GM18870 (cell line): ENCODE data around the gene TDRD9.
"Not testable (repeated sequence)": the region's sequence is repeated elsewhere in the genome, so short reads cannot be mapped to it uniquely, and the experiment has no call there.

Experiments
- ATAC-seq: cut with Tn5 transposase; IDR thresholded peaks from one replicate; pipeline ENCODE4 v1.9.1; 2021; ENCODE audit warnings: moderate library complexity; ENCODE audit not compliant: unreplicated experiment

Gene TDRD9

DNA sequence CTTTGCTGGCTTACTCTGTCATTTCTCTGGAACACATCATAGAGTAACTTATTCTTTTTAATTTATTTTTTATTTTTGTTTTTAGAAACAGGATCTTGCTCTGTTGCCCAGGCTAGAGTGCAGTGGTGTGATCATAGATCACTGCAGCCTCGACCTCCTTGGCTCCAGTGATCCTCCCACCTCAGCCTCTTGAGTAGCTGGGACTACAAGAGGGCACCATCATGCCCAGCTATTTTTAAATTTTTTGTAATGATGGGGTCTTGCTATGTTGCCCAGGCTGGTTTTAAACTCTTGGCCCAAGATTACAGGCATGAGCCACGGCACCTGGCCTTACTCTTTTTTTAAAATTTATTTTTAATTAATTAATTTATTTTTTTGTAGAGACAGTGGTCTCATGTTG lies 46.3 kb downstream of the TDRD9 start:
- no peak for ATAC-seq

DNA sequence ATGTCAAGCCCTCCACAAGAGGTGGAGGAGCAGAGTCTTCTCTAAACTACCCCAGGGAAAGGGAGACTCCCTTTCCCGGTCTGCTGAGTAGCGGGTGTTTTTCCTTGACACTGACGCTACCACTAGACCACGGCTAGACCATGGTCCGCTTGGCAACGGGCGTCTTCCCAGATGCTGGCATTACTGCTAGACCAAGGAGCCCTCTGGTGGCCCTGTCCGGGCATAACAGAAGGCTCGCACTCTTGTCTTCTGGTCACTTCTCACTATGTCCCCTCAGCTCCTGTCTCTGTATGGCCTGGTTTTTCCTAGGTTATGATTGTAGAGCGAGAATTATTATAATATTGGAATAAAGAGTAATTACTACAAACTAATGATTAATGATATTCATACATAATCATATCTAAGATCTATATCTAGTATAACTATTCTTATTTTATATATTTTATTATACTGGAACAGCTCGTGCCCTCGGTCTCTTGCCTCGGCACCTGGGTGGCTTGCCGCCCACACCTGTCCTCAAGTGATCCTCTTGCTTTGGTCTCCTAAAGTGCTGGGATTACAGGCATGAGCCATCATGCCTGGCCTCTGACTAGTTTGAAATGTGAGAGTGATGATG lies 52.5 kb downstream of the TDRD9 start:
- ATAC-seq = not testable (repeated sequence)

DNA sequence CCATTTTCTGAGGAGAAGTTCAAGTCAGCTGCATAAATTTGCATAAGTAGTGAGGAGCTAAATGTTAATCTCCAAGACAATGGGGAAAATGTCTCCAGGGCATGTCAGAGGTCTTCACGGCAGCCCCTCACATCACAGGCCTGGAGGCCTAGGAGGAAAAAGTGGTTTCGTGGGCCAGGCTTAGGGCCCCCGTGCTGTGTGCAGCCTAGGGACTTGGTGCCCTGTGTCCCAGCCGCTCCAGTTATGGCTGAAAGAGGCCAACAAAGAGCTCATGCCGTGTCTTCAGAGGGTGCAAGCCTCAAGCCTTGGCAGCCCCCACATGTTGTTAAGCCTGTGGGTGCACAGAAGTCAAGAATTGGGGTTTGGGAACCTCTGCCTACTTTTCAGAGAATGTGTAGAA lies 55.9 kb downstream of the TDRD9 start:
- no peak for ATAC-seq

DNA sequence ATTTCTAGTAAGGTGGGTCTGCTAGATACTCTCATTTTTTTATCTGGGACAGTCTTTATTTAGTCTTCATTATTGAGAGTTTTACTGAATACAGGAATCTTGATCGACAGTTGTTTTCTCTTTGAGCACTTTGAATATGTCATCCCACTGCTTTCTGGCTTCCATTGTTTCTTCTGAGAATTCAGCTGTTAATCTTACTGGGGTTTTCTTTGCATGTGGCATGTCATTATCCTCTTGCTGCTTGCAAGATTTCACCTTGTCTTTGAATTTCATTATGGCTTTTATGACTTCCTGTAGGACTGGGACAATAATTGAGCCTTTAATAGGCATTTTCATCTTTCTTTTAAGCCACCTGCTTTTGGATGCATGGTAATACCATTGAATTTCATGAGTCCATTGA lies 60.8 kb downstream of the TDRD9 start:
- ATAC-seq = no peak

DNA sequence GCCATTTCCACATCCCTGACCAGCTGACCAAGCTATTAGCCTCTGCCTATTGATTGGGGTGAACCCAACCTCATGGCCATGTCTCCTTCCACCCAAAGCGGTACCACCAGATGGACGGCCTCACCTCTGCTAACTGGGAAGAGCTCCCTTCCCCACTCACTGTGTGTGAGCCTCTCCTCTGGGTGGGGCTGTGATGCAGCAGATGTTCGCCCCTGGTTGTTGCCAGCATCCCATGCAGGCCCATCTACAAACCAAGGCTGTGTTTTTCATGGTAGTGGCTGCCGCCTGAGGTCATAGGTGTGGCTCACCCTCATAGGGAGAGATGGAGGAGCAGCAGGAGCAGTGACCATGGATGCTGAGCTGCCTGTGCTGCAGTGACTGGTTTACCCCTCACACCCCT lies 61.7 kb downstream of the TDRD9 start:
- no peak for ATAC-seq

DNA sequence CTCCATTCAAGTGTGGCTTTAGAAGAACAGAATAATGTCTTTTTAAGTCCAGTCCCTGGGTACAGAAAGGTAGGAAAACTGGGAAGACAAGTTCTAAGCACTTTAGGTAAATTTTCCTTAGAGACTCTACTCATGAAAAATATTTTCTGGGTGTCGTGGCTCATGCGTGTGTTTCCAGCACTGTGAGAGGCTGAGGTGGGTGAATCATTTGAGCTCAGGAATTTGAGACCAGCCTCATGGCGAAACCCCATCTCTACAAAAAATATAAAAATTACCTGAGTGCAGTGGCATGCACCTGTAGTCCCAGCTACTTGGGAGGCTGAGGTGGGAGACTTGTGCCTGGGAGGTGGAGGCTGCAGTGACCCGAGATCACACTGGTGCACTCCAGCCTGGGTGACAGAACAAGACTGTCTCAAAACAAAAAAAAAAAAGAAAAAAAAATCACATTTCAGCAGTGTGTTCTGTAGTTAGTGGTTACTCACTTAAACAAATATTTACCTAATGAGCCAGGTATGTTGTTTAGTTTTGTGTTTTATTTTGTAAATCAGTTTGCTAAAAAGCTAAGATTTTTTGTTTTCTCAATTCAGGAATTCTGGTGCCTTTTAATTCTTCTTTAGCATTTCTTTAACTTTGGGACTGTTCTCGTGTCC lies 66.4 kb downstream of the TDRD9 start:
- no peak for ATAC-seq

DNA sequence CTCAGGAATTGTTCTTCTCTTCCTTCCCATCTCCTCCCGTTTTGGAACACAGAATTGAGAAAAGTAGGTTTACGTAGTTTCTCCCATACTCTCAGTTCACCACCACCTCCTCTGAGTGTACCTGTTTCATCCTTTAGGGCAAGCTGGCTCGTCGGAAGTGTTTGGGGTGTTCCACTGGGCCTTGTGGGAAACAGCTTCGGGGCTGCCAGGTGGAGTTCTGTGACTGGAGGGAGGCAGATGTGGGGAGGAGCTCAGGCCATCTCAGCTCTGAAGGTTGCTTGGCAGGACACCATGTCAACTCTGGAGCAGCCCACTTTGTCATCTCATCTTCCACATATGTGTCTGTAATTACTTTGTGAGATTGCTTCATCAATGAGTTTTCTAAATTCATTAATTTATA lies 67.6 kb downstream of the TDRD9 start:
- ATAC-seq = no peak

DNA sequence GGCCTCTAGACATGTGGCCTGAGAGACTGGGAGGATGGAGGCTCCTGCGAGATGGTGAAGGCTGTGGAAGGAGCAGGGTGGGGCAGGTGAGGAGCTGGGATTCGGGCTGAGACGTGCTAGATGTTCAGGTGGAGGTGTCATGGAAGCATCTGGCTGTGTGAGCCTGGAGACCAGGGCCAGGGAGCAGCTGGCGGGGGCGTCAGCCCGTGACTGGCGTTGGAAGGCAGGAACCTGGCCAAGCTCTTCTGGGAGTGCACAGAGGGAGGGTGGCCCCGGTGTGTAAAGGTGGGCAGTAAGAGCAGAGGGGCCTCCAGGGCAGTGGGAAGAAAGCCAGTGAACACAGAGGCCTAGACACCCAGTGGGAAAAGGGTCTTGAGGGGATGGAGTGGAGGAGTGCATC lies 69.1 kb downstream of the TDRD9 start:
- no peak for ATAC-seq

DNA sequence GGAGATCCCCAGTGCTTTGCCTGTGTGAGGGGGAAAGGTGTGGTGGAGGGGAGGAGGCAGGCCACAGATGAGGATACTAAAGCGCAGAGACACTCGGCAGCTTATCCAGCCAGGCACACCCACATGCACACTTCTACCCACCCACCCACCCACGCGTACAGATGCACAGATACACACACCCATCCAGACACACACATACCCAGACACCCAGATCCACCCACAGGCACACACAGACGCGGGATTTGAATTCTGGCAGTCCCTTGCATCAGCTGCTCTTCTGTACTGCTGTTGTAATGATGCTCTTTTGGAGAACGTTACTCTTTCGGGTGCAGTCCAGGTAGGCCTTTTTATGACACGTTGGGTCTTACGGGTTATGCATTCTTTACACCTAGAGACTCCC lies 69.8 kb downstream of the TDRD9 start:
- ATAC-seq = no peak

DNA sequence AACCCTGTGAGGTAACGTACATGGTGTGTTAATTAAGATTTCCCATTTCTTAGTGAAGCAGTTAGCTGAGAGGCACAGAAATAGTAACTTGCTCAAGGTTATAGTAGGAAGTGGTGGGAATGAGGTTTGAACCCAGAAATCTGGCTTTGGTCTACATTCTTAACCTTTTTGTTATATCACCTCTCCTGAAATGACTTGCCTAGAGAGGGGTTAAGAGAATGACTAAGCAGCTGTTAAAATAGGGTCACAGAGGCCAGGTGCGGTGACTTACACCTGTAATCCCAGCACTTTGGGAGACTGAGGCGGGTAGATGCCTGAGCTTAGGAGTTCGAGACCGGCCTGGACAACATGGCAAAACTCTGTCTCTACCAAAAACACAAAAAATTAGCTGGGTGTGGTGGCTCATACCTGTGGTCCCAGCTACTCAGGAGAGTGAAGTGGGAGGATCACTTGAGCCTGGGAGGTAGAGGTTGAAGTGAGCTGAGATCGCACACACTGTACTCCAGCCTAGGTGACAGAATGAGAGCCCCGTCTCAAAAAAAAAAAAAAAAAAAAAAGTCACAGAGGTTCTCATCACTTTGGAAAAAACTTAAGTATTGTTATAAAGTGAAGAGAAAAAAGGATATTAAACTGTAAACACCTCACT lies 71.7 kb downstream of the TDRD9 start:
- no peak for ATAC-seq

DNA sequence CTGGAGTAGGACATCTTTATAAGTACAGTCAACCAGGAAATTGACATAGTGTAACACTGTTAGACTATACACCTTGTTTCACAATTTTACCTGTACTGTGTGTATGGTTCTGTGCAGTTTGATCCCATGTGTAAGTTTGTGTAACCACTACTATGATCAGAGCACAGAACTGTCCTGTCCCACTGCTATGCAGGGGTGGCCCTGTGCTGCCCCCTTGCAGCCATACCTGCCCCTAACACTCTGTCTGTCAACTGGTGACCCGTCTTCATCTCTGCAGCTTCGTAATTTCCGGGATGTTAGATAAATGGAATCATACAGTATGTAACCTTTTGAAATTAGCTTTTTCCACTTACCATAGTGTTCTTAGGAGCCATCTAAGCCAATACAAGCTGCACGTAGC lies 72.7 kb downstream of the TDRD9 start:
- ATAC-seq = no peak

DNA sequence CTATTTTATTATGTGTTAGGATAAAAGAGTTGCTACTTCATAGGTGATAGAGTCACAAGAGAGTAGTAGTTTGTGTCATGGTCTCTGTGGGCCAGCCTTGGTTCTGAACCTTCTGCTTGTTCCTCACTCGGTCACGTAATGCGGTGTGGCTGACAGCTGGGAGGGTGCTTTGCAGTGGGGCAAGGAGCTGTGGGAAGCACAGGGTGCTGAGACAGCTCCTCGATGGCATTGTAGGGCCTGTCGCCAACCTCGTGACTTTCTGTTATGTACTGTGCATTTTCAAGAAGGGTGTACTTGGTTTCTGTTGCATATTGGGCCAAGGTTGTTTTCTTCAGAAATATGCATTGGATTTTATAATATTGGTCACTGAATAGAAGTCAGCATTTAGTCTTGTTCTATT lies 75.4 kb downstream of the TDRD9 start:
- ATAC-seq = no peak

DNA sequence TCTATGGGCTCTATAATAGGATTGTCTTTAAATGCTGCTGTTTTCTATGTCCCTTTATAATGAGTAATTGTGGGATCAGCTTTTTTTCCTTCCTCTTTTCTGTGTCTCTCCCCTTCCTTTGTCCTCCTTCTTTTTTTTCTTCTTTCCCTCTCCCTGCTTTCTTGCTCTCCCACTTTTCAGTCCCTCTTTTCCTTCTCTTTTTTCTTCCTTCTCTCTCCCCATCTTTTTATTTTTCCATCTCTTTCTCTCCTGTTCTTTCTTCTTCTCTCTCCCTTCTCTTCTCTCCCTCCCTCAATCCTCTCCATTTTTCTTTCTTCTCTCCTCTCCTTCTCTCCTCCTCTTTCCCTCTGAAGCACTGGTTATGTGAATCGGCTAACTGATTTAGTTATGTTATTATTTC lies 76.6 kb downstream of the TDRD9 start:
- ATAC-seq = no peak

DNA sequence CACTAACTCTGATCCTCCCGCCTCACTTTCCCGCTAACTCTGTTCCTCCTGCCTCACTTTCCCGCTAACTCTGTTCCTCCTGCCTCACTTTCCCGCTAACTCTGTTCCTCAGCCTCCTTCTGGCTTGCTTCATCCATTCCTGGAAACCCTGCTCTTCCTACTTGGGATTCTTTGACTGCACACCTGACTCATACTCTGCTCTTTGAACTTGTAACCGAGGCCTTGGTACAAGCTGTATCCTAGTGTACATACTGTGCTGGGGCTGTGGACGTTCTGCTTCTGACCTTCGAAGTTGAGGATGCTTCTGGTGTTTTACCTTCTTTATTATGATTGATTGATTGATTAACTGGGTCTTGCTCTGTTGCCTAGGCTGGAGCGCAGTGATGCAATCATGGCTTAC lies 77.2 kb downstream of the TDRD9 start:
- no peak for ATAC-seq

DNA sequence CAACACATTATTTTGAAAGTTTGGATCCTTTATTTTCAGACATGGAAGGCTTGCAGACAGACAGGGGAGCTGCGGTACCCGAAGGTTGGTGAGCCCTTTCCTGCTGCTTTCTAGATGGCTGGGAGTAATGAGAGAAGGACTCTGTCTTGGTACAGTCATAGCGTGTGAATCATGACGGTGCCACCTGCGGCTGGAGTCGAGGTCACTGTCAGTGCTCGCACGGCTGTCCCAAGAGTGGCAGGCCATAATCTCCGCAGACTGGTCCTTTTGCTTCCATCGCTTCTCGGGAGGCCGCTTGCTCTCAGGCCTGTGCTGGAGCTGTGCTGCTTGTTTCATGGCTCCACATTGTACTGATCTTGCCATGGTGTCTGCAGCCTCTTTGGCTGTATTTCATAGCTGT lies 78.9 kb downstream of the TDRD9 start:
- no peak for ATAC-seq

DNA sequence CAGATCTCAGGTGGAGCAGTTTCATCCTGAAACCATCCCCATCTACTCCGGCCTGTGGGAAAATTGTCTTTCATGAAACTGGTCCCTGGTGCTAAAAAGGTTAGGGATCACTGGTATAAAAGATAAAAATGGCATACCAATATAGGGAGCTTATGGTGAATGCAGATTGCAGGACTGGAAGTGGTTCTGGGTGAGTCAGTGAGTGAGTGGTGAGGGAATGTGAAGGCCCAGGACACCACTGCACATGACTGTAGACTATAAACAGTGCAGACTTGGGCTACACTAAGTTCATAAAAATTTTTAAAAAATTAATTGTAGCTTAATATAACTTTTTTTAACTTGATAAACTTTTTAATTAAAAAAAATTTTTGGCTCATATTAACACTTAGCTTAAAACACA lies 81.0 kb downstream of the TDRD9 start:
- no peak for ATAC-seq

DNA sequence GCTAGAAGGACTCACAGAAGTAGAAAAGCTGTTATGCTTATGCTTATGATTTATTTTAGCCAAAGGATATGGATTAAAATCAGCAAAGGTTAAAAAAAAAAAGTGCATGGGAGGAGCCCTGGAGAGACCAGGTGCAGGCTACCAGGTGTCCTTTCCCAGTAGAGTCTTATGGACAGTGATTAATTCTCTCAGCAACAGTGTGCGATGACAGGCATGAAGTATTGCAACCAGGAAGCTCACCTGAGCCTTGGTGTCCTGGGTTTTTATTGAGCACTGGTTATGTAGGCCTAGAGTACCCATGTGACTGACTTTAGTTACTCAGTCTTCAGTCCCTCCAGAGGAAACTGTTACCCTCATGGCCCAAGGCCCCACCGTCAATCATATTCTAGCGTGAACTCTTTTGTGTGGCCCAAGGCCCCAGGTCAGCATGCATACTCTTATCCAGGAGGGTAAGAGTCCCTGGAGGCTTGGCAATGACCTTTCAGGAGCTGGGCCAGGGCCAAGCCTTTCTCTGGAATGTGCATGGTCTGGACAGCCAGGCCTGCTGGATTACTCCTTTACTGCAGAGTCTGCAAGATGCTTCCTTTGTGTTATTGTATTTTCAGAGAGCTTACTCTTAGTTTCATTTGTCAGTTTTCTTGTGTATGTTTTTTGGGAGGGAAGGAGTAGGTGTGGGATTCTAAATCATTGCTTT lies 83.7 kb downstream of the TDRD9 start:
- no peak for ATAC-seq

DNA sequence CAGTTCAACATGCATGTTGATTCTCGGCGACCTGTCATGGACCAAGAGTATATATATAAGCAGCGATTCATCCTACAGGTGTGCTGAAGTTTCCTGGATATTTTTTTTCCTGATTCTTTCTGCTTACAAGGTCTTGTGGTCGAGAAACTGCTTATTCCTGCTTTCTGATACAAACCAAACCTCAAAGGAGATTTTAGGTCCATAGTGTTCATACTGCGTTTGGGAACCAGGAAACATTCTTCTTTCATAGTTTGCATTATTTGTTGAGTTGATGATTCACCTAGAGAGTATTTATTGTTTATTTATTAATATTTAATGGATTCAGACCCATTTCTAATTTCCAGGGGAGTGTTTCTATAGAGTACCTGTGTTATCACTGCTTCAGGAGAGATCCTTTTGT lies 86.5 kb downstream of the TDRD9 start:
- ATAC-seq = no peak

DNA sequence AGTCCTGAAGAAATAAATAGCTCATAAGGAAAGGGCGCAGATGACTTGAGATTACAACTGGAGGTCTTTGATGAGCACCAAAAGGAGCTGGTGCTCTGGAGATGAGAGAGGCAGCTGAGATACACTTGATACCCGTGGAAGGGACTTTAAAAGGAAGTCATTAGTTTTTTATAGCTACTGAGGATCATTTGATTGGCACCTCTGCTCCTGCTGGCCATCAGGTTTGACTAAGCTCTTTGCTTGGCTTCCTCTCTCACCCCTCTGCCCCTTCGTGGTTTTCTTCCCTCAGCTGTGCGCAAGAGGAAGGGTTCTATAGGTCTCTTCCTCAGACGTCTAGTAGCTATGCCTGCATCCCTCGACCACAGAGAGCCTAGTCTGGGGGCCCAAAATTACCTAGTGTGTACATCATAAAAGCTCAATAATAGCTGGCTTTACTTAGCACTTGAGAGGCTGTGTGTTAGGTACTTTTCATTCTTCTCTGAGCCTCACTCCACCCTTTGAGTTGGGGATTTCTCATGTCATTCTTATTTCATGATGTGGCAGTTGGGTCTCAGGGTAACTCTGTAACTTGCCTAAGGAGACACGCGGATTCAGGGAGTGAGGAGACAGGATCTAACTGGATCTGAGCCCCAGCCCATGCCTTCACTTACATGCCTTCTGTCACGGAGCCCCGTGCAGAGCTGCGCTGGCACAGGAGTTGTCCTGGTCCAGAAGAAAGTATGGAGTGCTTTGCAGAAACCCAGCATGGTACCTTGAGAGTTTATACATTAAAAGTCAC lies 88.8 kb downstream of the TDRD9 start:
- no peak for ATAC-seq

DNA sequence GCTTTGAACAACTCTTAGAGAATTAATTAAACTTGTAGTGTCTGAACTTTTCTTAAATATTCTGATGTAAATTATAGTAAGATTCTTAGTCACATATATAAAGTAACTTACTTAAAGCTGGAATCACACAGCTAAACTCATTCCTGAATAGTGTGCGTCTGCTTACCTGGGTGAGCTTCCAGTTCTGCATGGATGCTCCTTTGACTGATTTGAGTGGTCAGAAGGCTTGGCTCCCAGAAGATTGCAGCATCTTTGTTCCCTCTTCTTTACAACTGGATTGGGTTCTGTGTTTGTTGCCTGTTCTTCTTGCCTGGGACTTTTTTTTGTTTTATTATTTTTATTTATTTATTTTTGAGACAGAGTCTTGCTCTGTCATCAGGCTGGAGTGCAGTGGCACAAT lies 90.8 kb downstream of the TDRD9 start:
- ATAC-seq = no peak

DNA sequence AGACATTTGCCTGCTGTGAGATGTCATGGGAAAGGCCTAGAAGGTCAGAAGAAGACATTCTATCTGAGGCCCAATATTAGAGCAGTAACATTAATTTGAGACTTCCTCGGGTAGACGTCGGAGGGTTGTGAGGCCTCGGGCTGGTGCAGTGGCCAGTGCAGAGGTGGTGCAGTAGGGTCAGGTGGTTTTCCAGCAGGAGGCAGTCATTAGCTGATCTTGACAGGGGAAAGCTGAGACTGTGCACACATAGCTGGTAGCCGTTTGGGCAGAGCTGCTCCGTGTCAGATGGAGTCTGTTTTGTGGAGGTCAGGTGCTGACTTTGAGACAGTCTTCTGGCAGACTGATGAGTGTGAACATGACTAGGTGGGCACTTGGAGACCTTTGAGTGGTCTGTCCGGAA lies 91.5 kb downstream of the TDRD9 start:
- ATAC-seq = no peak
